Stimulated activated naive CD4-positive, alpha-beta T cell treated with Interleukin-2 at 50 U/mL for 16 hours (primary cell): Measurements from ENCODE around the gene HAPLN1.

ENCODE experiments used
- DNase-seq: peaks from one replicate; lab custom pipeline; 2025; lab: John Stamatoyannopoulos, UW

Gene HAPLN1

GRCh38 chr5:83718195-83718825 lies 2.3 kb downstream of the HAPLN1 start:
- DNase-seq = no peak

- DNase-seq = no peak
These were observed 5.2 kb downstream of the HAPLN1 start for GRCh38 chr5:83715236-83716065.

GRCh38 chr5:83714810-83715209 lies 5.8 kb downstream of the HAPLN1 start:
- DNase-seq = no peak

- DNase-seq = no peak
These were observed 8.6 kb downstream of the HAPLN1 start for GRCh38 chr5:83711982-83712601.

GRCh38 chr5:83709973-83710372 lies 10.7 kb downstream of the HAPLN1 start:
- no peak for DNase-seq

- DNase-seq = no peak
These were observed 12.5 kb downstream of the HAPLN1 start for GRCh38 chr5:83708170-83708569.

- no peak for DNase-seq
These were observed 17.6 kb downstream of the HAPLN1 start for GRCh38 chr5:83703059-83703458.

- DNase-seq = no peak
These were observed 18.8 kb downstream of the HAPLN1 start for GRCh38 chr5:83701886-83702285.

- DNase-seq = no peak
These were observed 30.8 kb downstream of the HAPLN1 start for GRCh38 chr5:83689881-83690280.

- no peak for DNase-seq
These were observed 32.4 kb downstream of the HAPLN1 start for GRCh38 chr5:83688281-83688680.

- DNase-seq = no peak
These were observed 33.5 kb downstream of the HAPLN1 start for GRCh38 chr5:83687124-83687619.

GRCh38 chr5:83686251-83686650 lies 34.4 kb downstream of the HAPLN1 start:
- no peak for DNase-seq

GRCh38 chr5:83683836-83684235 lies 36.8 kb downstream of the HAPLN1 start:
- DNase-seq = no peak

- DNase-seq = no peak
These were observed 48.0 kb downstream of the HAPLN1 start for GRCh38 chr5:83672646-83673045.

GRCh38 chr5:83672158-83672557 lies 48.5 kb downstream of the HAPLN1 start:
- no peak for DNase-seq

GRCh38 chr5:83665631-83666030 lies 55.0 kb downstream of the HAPLN1 start:
- no peak for DNase-seq

GRCh38 chr5:83662558-83662957 lies 58.1 kb downstream of the HAPLN1 start:
- no peak for DNase-seq

GRCh38 chr5:83657807-83658525 lies 62.7 kb downstream of the HAPLN1 start:
- DNase-seq = no peak

GRCh38 chr5:83654427-83654994 lies 66.1 kb downstream of the HAPLN1 start:
- no peak for DNase-seq

- no peak for DNase-seq
These were observed 67.0 kb downstream of the HAPLN1 start for GRCh38 chr5:83653669-83654068.

- no peak for DNase-seq
These were observed 74.7 kb downstream of the HAPLN1 start for GRCh38 chr5:83645936-83646335.

GRCh38 chr5:83644301-83644700 lies 76.4 kb downstream of the HAPLN1 start:
- DNase-seq = no peak
